Measurements from ENCODE around the gene POU6F2.

- TF ChIP-seq CTCF (IDR thresholded peaks at IDR 0.05): no peak
- no peak for TF ChIP-seq POLR2A (IDR thresholded peaks at IDR 0.05)
Measured at GRCh38 chr7:39005461-39005860, 27.8 kb downstream of the POU6F2 start.
